SK-N-SH (cell line): ENCODE measurements around the gene ISG20. TPM values are rescaled to one million over a fixed set of nuclear protein-coding genes. Genes with fewer than 3 reads are reported as not detected.

Source experiments
- CTCF ChIA-PET: fragments of 300-600, 350-600 bp; formaldehyde crosslinking; extraction: SDS; loops from one replicate; lab custom pipeline; 2021; lab: Yijun Ruan, JAX
- POLR2A ChIA-PET: fragments of 350-600 bp; sonication (Branson Sonifier 250); formaldehyde crosslinking; extraction: SDS; loops from one replicate; lab custom pipeline; 2020; ENCODE audit warnings: antibody characterized with exemption, inconsistent platforms; lab: Yijun Ruan, JAX
- DNase-seq: peaks from one replicate; pipeline ENCODE4 v3.0.0; 2012
- H2AFZ ChIP-seq: fragments of 200-600 bp; sonication (generic); 2 replicates; pipeline ENCODE4 v1.8.1; 2016; ENCODE audit warnings: antibody characterized with exemption, mild to moderate bottlenecking, low read depth
- H3F3A ChIP-seq: fragments of 200-600 bp; sonication (generic); replicated peaks from 2 replicates; pipeline ENCODE3; 2016; ENCODE audit warnings: antibody characterized with exemption, mild to moderate bottlenecking; ENCODE audit not compliant: insufficient read depth
- H3K27ac ChIP-seq, 2 experiments: fragments of 200-500 bp in 1 of 2; fragments of 200-600 bp in 1 of 2; sonication (Bioruptor generic) in 1 of 2; sonication (generic), shearing (Covaris generic) in 1 of 2; 2 replicates each; pipeline versions ENCODE4 v1.5.1 to v1.6.1; 2014 to 2016; ENCODE audit warnings: low read depth in 2 of 2, inconsistent platforms in 1 of 2, low read length in 1 of 2, mild to moderate bottlenecking in 1 of 2, mixed read lengths in 1 of 2
- H3K27me3 ChIP-seq: fragments of 200-600 bp; sonication (generic), shearing (Covaris generic); 2 replicates; pipeline ENCODE4 v1.6.1; 2016; ENCODE audit warnings: mixed run types; ENCODE audit not compliant: insufficient read depth
- H3K36me3 ChIP-seq, 2 experiments: fragments of 200-500 bp in 1 of 2; fragments of 200-600 bp in 1 of 2; sonication (Bioruptor generic) in 1 of 2; sonication (generic) in 1 of 2; replicated peaks in 1 of 2; 2 replicates each; pipeline versions ENCODE3 to v1.5.1; 2014 to 2016; ENCODE audit warnings: low read length in 1 of 2, mild to moderate bottlenecking in 1 of 2; ENCODE audit not compliant: insufficient read depth in 2 of 2, control insufficient read depth in 1 of 2
- H3K4me1 ChIP-seq, 2 experiments: fragments of 200-500 bp in 1 of 2; fragments of 200-600 bp in 1 of 2; sonication (Bioruptor generic) in 1 of 2; sonication (generic), shearing (Covaris generic) in 1 of 2; 2 replicates each; pipeline versions ENCODE4 v1.5.1 to v1.6.1; 2014 to 2016; ENCODE audit warnings: low read depth in 1 of 2, low read length in 1 of 2, mixed run types in 1 of 2; ENCODE audit not compliant: insufficient read depth in 2 of 2, control insufficient read depth in 1 of 2
- H3K4me2 ChIP-seq: fragments of 200-600 bp; sonication (generic), shearing (Covaris generic); 2 replicates; pipeline ENCODE4 v1.6.1; 2017; ENCODE audit warnings: mixed run types
- H3K4me3 ChIP-seq, 2 experiments: fragments of 200-500 bp in 1 of 2; fragments of 200-600 bp in 1 of 2; sonication (Bioruptor generic) in 1 of 2; sonication (generic), shearing (Covaris generic) in 1 of 2; 2 replicates each; pipeline versions ENCODE4 v1.5.1 to v1.8.1; 2014 to 2016; ENCODE audit warnings: low read depth in 2 of 2, inconsistent platforms in 1 of 2, low read length in 1 of 2, mild to moderate bottlenecking in 1 of 2, mixed read lengths in 1 of 2, moderate library complexity in 1 of 2
- H3K79me2 ChIP-seq: fragments of 200-600 bp; sonication (generic); 2 replicates; pipeline ENCODE4 v1.8.1; 2017; ENCODE audit warnings: mild to moderate bottlenecking; ENCODE audit not compliant: insufficient read depth
- H3K9ac ChIP-seq: fragments of 200-600 bp; sonication (generic); 2 replicates; pipeline ENCODE4 v1.6.1; 2017; ENCODE audit warnings: mixed run types
- H3K9me2 ChIP-seq: fragments of 200-600 bp; sonication (generic); 2 replicates; pipeline ENCODE4 v1.6.1; 2017; ENCODE audit warnings: mixed run types
- H3K9me3 ChIP-seq: fragments of 200-600 bp; sonication (generic); 2 replicates; pipeline ENCODE4 v1.6.1; 2017; ENCODE audit warnings: mixed run types, mild to moderate bottlenecking, moderate library complexity
- H4K20me1 ChIP-seq: fragments of 200-600 bp; sonication (generic); 2 replicates; pipeline ENCODE4 v1.6.1; 2017; ENCODE audit warnings: mild to moderate bottlenecking, mixed run types; ENCODE audit not compliant: insufficient read depth
- CHD2 ChIP-seq: fragments of 150-350 bp; IDR thresholded peaks from 2 replicates; pipeline ENCODE4 v1.6.1; 2018; ENCODE audit warnings: low read length; ENCODE audit not compliant: partially characterized antibody
- CTCF ChIP-seq: fragments of 200-600 bp; sonication (generic); IDR thresholded peaks from 2 replicates; pipeline ENCODE4 v1.6.1; 2017; ENCODE audit warnings: antibody characterized with exemption, mild to moderate bottlenecking, moderate library complexity
- ELF1 ChIP-seq: IDR thresholded peaks from 2 replicates; pipeline ENCODE4 v1.4.0; 2012
- EP300 ChIP-seq, 2 experiments: IDR thresholded peaks; 2 replicates each; pipeline versions ENCODE4 v1.4.0 to v1.6.1; 2012; ENCODE audit warnings: borderline replicate concordance in 1 of 2, low read depth in 1 of 2, low read length in 1 of 2
- FOSL2 ChIP-seq: IDR thresholded peaks from 2 replicates; pipeline ENCODE4 v1.4.0; 2012; ENCODE audit warnings: low read depth, mild to moderate bottlenecking, moderate library complexity, borderline replicate concordance
- GATA2 ChIP-seq: sonication (generic); formaldehyde crosslinking; IDR thresholded peaks from 2 replicates; pipeline ENCODE4 v1.5.0; 2020; ENCODE audit warnings: mild to moderate bottlenecking, missing genetic modification reagents
- IRF3 ChIP-seq: fragments of 150-350 bp; IDR thresholded peaks from 2 replicates; pipeline ENCODE4 v1.6.1; 2016; ENCODE audit warnings: mild to moderate bottlenecking, low read depth, low read length
- JUND ChIP-seq: IDR thresholded peaks from 2 replicates; pipeline ENCODE4 v1.4.0; 2012
- MEF2A ChIP-seq: IDR thresholded peaks from 2 replicates; pipeline ENCODE4 v1.4.0; 2012; ENCODE audit warnings: low read depth, borderline replicate concordance
- NRF1 ChIP-seq: IDR thresholded peaks from 2 replicates; pipeline ENCODE4 v1.6.1; 2012; ENCODE audit warnings: low read depth, mild to moderate bottlenecking, low read length
- PBX3 ChIP-seq: IDR thresholded peaks from 2 replicates; pipeline ENCODE4; 2012
- POLR2AphosphoS5 ChIP-seq: IDR thresholded peaks from 2 replicates; pipeline ENCODE4 v1.6.1; 2012; ENCODE audit warnings: low read depth, low read length
- RAD21 ChIP-seq: IDR thresholded peaks from 2 replicates; pipeline ENCODE4 v1.6.1; 2012; ENCODE audit warnings: mild to moderate bottlenecking, low read length
- RXRA ChIP-seq: IDR thresholded peaks from 2 replicates; pipeline ENCODE4 v1.4.0; 2012; ENCODE audit warnings: low read depth, mild to moderate bottlenecking, borderline replicate concordance
- SMC3 ChIP-seq: IDR thresholded peaks from 2 replicates; pipeline ENCODE4 v1.6.1; 2012; ENCODE audit warnings: low read depth, low read length, improper control_type of control experiment
- TEAD4 ChIP-seq: IDR thresholded peaks from 2 replicates; pipeline ENCODE4 v1.4.0; 2012; ENCODE audit warnings: mild to moderate bottlenecking, borderline replicate concordance; ENCODE audit not compliant: insufficient read depth
- USF1 ChIP-seq: IDR thresholded peaks from 2 replicates; pipeline ENCODE4 v1.4.0; 2012; ENCODE audit warnings: low read depth, borderline replicate concordance
- USF2 ChIP-seq: fragments of 150-350 bp; IDR thresholded peaks from 2 replicates; pipeline ENCODE4 v1.6.1; 2017; ENCODE audit warnings: antibody characterized with exemption, low read length, low read depth, borderline replicate concordance
- YY1 ChIP-seq: IDR thresholded peaks from 2 replicates; pipeline ENCODE4 v1.4.0; 2012; ENCODE audit warnings: low read depth, mild to moderate bottlenecking
- ZBTB33 ChIP-seq: IDR thresholded peaks from 2 replicates; pipeline ENCODE4 v1.4.0; 2012; ENCODE audit warnings: low read depth, borderline replicate concordance
- WGBS: methylation state at CpG from one replicate; pipeline ENCODE4 v1.1.6; 2017; ENCODE audit warnings: low lambda C conversion rate; 5-methylcytosine and 5-hydroxymethylcytosine counted together
- polyA plus RNA-seq, 3 experiments: library from polyadenylated mRNA; depleted of rRNA; stranded (reverse); fragments of >200 nt; gene quantifications; 2 replicates each; pipeline ENCODE4 v1.2.3, GENCODE V29; 2012

The ISG20 gene
- polyA plus RNA-seq, 1 of the 3 experiments (the other 2 are of a cell fraction) = 2.0 TPM

GRCh38 chr15:88693191-88693590 lies 54.4 kb downstream of the ISG20 start (continued):
- TF ChIP-seq CTCF = no peak
- TF ChIP-seq USF2 = no peak
- TF ChIP-seq FOSL2 = no peak
- no peak for TF ChIP-seq RXRA
- TF ChIP-seq ZBTB33 = no peak
- no peak for TF ChIP-seq SMC3
- TF ChIP-seq GATA2 = no peak
- no peak for TF ChIP-seq CHD2
- TF ChIP-seq, all 33 proteins: peak for 0

GRCh38 chr15:88695101-88695500 lies 56.3 kb downstream of the ISG20 start:
- Histone ChIP-seq H3K9me3 (no peaks in the 10 kb centered on the region), H3K4me3 (no peak overlapping the region), H2AFZ (no peak overlapping the region), H3K36me3 (no peaks in the 10 kb centered on the region), H3K79me2 (no peaks in the 10 kb centered on the region), H3K9ac (no peak overlapping the region), H3K4me2 (no peak overlapping the region), H3K27ac (no peak overlapping the region), H3K4me1 (peaks cover 0 to 11% of the 10 kb centered on the region in 2 experiments; a peak in 1 of 4 replicates), H4K20me1 (no peaks in the 10 kb centered on the region), H3F3A (no peaks in the 10 kb centered on the region), H3K9me2 (no peaks in the 10 kb centered on the region), H3K27me3 (no peaks in the 10 kb centered on the region; the same call in 1 of the 2 replicates)
- ChIA-PET POLR2A (no interaction called here), CTCF (interaction anchor here (2.1 kb wide), 1 partner anchor 38 kb away, joined by 7 read pairs; no protein-coding TSS in a partner anchor)
- 73% methylated on average over 8 of the region's 8 CpGs for WGBS
- TF ChIP-seq RAD21 (no peak), EP300 (IDR thresholded peaks at IDR 0.05; ENCODE audit: borderline replicate concordance in 1 of 2, low read depth in 1 of 2, low read length in 1 of 2) (no peak), JUND (no peak), TEAD4 (no peak), NRF1 (no peak), USF1 (no peak), POLR2AphosphoS5 (no peak), IRF3 (no peak), ZBTB33 (no peak), YY1 (no peak), ELF1 (no peak), MEF2A (no peak), PBX3 (no peak), SMC3 (no peak)
- no peak for DNase-seq
